Activated CD4-positive, alpha-beta T cell treated with anti-CD3 and anti-CD28 coated beads for 1 hour (primary cell): ENCODE measurements around the gene ISL2.

Source experiments
- DNase-seq: peaks from one replicate; pipeline ENCODE4 v3.0.0-alpha.2; 2020

ISL2 gene

GRCh38 chr15:76328106-76328696, 8.4 kb upstream of the ISL2 start:
- no peak for DNase-seq

GRCh38 chr15:76328958-76329357, 7.6 kb upstream of the ISL2 start:
- DNase-seq: no peak

DNA sequence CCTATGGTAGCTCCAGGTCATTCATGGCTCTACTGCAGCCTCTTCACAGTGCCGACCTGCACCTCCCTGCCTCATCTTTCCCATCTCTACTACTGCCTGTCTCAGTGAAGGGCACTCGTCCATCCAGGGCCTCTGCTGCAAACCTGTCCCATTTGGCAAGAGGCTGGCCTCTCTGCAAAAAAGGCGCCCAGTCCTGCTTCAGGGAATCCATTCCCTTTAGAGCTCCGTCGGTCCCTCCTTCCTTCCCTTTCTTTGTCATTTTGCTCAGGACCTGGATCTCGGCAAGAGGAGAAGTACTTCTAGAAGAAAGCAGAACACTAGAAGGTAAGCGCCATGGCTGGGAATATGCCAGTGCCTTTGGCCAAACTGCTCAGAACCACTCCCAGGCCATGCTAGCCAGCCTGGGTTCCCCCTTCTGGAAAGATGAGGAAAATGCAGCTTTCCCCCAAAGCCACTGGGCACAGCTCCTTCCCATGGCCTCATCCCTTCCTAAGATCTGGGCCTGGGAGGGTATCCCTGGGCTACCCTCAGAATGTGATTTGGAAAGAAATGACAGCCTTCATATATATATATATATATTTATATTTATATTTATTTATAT, 6.4 kb upstream of the ISL2 start:
- no peak for DNase-seq

GRCh38 chr15:76332796-76333195, 3.8 kb upstream of the ISL2 start:
- no peak for DNase-seq

- DNase-seq: no peak
Observed at GRCh38 chr15:76333309-76333708, 3.3 kb upstream of the ISL2 start.

DNA sequence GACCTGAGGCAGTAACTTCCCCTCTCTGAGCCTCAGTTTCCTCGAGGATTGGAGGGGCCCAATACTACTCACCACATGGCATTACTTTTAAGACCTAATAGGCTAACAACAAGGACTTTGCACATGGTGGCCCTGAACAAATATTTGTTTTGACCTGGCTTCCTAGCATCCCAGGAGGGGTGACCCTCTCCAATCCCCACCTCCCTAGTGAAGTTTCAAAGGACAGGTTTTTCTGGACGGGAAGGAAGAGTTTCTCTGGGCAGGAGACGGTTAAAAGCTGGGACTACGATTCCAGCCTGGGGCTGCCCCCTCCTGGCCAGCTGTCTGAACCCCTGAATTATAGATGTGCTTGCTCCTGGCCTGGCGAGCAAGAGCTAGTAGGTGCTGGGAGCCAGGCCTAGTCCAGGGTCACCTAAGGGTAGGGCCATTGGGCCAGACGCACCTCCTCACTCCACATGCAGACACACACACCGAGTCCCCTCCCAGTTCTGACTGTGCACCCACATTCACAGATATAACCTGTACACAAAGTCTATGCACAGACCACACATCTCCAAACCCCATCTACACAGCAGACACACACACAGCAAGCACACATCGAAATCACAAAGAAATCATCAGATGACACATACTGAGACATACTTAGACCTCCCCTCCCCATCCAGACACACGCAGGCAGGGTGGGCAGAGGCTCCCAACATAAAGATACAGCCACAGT, 2.7 kb upstream of the ISL2 start:
- DNase-seq: no peak

DNA sequence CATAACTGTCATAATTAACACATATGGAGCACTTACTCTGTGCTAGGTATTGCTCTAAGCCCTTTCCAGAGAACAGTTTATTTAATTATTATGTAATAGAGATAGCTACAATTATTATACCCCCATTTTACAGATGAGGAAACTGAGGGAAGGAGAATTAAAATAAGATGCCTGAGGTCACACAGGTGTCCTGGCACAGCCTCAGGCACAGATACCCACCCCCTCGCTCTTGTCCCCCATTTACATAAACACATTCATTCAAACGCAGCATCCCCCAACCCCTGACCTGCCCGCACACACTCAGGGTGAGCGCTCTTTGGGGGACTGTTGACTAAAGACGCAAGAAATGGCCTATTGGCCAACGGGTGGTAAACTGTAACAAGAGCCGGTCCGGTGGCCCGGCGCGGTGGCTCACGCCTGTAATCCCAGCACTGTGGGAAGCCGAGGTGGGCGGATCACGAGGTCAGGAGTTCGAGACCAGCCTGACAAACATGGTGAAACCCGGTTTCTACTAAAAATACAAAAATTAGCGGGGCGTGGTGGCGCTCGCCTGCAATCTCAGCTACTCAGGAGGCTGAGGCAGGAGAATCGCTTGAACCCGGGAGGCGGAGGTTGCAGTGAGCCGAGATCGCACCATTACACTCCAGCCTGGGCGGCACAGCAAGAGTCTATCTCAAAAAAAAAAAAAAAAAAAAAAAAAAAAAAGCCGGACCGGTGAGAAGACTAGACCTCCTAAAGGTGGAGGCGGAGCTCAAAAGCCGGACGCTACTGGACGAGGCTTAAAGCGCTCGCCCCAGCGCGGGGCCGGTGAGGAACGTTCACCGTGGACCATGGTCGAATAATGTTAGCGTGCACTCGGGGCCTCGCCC, 1.9 kb upstream of the ISL2 start:
- no peak for DNase-seq

GRCh38 chr15:76335307-76336253, 993 bp upstream of the ISL2 start:
- DNase-seq: no peak

GRCh38 chr15:76337059-76337695, 604 bp downstream of the ISL2 start:
- no peak for DNase-seq

GRCh38 chr15:76337696-76338485, 1.3 kb downstream of the ISL2 start:
- DNase-seq: no peak

GRCh38 chr15:76338486-76339304, 2.1 kb downstream of the ISL2 start:
- DNase-seq: no peak

DNA sequence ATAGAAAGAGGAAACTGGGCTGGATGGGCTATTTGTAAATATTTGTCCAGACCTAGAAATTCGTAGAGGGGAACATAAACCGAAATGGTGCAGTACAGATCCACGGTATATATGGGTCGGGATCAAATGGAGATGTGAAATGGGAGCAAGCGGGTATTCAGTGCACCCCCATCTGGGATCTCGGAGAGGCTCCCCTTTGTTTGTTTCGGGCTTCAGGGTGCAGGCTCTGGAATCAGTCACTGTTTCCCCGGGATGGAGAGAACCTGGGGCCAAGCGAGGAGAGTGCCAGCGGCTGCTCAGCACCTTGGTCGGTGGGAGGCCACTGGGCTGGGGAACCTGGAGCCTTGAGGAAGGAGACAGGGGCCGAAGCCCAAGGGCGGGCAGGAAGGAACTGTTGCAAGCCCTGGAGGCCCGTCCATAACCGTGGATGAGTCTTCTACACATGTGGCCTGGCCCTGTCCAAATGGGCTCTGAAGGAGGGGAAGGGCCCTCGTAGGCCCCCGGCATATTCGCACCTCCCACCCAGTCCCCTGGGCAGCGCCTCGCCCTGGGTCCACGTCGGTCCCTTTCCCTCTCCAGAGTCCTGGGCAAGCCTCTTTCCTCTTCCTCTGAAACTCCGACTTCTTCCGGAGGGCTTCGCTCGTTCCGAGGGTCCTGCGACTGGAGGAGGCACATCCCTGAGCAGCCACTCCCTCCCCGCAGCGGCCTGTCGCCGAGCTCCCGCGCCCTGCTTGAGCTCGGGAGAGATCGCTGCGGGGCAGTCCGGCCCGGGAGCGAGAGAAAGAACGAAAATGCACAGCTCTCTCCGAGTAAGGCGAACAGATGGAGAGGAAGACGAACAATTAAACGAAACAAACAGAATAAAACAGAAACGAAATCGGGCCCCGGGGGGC, 3.0 kb downstream of the ISL2 start:
- DNase-seq: no peak

DNA sequence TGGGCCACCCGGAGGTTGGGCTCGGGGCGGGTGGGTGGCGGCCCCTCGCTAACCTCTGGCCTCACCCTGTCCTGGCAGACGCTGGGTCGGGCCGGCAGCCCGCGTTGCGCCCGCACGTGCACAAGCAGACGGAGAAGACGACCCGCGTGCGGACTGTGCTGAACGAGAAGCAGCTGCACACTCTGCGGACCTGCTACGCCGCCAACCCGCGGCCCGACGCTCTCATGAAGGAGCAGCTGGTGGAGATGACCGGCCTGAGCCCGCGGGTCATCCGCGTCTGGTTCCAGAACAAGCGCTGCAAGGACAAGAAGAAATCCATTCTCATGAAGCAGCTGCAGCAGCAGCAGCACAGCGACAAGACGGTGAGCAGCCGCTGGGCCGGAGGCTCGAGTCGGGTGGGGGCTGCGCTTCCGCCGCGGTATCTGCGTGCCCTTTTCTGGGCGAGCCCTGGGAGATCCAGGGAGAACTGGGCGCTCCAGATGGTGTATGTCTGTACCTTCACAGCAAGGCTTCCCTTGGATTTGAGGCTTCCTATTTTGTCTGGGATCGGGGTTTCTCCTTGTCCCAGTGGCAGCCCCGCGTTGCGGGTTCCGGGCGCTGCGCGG, 3.7 kb downstream of the ISL2 start:
- no peak for DNase-seq

- peak; percentile 24 for DNase-seq
Observed at GRCh38 chr15:76340803-76341365, 4.3 kb downstream of the ISL2 start.

- no peak for DNase-seq
Observed at GRCh38 chr15:76341366-76342057, 4.9 kb downstream of the ISL2 start.

DNA sequence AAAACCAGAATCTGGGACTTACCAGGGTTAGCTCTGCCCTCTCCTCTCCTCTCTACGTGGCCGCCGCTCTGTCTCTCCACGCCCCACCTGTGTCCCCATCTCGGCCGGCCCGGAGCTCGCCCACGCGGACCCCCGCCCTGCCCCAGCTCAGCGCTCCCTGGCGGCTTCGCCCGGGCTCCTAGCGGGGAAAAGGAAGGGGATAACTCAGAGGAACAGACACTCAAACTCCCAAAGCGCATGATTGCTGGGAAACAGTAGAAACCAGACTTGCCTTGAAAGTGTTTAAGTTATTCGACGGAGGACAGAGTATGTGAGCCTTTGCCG, 5.4 kb downstream of the ISL2 start:
- DNase-seq: no peak

- DNase-seq: no peak
Observed at GRCh38 chr15:76342382-76343201, 6.0 kb downstream of the ISL2 start.
